Ammon's horn (tissue), 1 donor: ENCODE results near the gene UBE2O.

Experiments
- DNase-seq: peaks from one replicate; pipeline ENCODE4 v3.0.0-alpha.2; 2016; ENCODE audit warnings: low spot score

UBE2O gene

DNA sequence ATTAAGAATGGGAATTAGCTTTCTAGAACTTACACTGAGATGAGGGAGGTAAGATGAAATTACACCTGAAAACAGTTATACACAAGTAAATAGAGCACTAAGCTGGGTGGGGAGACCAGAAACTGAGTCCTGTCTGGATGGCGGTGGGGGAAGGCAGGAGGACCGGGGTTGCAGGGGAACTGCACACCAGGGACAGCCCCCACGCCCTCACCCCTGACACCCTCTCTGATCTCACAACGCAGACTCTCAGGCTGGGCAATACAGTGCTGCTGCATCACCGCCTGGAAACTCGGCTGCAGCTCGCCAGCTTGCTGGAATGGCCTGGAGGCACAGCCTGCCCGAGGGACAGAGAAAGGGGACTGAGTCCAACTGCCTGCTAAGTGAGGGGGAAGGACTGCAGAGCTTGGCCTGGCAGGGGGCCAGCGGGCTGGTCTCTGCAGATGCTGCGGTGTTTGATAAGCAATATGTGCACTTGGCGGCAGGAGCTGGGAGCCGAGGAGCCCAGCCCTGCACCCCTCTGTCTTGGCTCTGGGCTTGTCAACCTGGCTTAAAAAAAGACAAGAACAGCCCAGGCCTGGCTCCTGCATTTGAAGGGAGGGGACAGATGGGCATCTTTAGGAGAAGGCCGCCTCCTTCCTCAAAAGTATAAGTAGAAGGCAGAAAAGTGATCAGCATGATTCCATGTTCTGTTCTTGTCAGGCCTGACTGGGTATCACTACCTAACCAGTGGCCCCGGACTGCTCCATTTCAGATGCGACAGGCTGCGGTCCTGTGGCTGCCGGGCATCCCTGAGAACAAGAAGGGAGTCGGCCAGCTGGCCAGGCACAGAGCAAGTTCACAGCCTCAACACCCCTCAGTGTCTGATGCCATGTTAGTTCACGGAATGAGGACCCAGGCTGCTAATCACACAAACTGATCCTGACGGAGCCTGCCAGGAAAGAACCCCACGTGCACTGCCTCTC lies 38.3 kb downstream of the UBE2O start:
- DNase-seq: peak; percentile 86

DNA sequence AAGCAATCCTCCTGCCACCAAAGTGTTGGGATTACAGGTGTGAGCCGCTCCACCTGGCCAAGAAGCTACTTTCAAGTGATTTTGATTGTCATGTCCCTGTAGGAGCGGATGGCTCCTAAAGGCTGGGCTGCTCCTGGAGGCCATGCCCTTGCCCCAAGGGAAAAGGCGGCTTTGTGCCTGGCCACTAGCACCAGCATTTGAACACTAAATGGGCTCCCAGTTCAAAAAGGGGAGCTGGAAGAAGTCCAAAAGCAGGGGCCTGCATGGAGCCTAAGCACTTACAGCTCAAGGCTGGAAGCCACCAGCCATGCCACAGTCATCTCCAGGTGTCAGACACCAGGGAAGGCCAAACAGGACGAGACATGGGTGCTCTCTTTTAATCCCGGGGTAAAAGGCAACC lies 41.7 kb downstream of the UBE2O start:
- no peak for DNase-seq

DNA sequence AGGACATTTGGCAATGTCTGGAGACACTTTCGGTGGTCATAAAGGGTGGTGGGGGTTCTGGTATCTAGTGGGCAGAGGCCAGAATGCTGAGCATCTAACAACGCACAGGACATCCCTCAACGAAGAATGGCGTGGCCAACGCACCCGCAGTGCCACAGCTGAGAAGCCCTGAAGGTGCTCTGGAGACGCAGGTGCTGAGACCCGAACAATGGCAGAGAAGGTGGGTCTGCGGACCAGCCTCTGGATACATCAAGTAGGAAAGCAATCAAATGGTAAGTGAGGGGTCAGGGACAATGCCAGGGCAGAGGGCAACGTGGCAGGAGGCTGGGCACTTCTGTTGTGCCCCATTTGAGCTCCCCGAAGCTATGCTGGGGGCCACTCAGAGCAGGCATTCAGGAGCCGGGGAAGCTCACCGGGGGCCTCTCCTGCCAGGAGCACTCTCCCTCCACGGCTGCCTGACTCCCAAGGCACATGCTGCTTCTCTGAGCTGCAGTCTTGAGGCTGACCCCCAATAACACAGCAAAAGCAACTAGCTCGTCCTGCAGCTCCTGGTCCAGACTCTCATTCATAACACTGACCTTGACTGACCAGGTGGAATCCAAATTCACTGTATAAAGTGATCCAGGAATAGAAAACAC lies 42.5 kb downstream of the UBE2O start:
- no peak for DNase-seq

DNA sequence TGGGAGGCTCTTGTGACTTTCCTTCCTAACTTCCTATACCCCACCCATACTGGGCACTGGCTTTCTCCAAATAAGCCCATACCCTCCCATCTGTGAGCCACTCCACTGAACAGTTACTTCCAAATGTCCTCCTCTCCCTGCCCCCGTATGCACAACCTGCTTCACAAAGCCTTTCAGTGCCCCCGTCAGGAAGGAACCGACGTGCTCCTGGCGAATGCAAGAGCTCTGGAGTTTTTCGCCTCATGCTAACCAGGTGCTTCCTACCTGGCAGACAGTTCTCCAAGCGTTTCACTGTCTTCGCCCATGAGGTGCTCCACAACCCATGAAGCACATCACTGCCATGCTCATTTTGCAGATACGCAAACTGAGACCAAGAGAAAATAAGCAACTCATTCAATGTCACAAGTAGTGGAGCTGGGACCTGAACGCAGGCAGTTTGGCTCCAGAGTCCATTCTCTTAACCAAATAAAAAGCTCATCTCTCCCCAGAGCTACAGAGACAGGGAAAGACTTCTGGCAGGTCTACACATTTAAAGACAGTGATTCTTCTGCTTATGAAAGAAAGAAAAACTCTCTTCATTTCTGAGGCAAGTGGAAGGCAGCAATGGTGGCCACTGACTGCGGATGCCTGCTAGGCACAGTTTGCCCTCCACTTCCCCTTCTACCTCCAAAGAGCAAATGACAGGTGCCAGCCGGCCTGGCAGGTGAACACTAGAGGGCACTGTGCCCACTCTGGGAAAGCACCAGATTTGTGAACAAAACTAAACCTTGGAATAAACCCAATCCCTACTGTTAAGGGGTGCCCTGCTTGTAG lies 44.7 kb downstream of the UBE2O start:
- peak; percentile 49 for DNase-seq

DNA sequence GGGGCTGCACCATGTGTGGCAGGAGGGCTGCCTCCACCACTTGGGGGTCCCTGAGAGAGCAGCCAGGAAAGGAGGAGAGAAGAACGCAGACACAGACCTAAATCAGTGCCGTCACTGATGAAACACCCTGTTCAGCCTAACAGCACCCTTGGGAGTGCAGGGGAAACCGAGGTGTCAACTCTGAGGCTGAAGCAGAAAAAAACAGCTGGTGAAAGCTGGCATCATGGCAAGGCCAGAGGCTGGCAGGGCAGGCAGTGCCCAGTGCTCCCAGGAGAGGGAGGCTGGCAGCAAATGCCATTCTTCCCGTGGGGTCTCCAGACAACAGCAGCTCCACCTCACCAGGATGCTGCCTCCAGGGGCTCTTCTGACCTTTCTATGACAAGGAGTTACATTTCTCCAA lies 45.4 kb downstream of the UBE2O start:
- no peak for DNase-seq

DNA sequence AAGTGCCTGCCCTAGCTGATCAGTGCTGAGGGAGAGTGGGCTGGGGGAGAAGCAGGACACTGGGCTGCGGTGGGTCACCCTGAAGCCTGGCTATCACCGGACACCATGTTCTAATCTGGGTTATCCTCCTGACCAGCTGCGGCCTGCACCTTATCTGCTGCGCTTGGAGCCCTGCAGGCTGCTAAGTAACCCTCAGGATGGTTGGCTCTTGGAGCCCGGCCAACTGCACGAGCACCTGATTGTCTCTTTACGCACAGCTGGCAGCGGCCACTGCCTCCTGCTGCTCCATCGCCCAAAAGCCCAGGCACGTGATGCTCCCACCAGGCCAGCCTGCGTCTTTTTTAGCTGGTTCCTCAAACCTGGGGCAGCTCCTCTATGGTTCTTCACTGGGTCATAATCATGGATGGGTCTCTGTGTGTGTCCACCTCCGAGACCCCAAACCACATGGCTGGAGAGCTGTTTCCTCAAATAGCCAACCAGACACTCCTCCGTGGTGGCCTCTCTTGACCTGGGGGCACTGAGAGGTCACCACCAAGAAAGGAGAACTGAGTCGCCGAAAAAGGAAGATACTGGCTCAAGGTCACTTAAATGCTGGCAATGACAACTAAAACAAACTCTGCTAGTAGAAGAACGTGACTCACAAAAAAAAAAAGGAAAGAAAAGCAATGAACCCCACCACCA lies 46.8 kb downstream of the UBE2O start:
- no peak for DNase-seq

DNA sequence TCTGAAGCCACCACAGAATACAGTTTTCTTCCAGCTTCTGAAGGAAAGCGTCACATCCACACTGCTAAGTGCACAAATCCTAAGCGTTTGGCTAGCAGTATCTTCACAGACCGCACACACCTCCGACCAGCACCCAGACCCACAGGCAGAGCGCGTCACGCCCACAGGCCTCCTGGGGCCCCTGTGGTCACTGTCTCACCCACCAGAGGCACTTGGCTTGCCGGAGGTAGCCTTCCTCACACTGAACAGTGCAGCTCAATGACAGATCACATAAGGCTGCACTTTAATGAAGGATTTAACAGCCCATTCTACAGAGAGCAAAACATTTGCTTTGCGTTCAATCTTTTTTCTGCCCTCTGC lies 47.4 kb downstream of the UBE2O start:
- no peak for DNase-seq

DNA sequence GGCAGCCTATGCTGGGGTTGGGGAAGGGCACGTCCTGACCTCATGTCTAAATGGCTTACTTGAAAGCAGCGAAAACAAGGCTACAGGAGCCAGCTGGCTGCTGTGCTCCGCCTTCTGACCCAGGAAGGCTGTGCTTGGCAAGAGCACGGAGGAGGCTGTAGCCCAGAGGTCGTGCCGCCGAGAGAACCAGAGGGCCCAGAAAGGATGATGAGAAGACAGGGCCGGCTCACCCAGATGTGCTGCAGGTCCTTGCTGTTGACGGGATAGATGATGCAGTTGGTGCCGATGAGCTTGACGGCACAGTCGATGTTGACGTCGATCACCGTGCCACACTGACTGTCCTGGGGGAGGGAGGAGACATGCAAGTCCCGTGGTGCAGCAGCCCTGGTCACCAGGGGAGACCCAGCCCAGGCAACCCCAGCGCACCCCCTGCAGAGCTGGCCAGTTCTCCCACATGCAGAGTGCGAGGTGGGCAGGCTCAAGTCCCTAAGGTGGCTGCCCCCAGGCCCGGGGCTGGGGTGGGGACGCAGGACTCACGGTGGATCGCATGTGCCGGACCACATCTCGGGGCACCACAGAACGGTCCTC lies 47.9 kb downstream of the UBE2O start:
- DNase-seq: no peak

DNA sequence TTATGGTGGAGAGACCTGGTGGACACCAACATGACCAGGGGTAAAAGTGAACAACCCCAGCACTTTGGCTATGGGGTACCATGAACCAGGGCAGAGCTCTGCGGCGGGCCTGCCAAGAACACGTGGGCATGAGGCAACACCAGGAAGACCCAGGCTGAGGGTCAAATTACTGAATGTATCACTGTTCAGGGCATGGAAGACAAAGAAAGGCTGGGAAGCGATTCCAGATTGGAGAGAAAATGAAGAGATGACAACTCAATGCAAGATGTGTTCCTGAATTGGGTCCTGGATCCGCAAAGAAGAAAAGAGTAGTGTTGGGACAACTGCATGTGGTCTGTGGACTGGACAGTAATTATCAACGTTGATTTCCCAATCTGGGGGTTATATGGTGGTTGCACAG lies 48.7 kb downstream of the UBE2O start:
- no peak for DNase-seq

DNA sequence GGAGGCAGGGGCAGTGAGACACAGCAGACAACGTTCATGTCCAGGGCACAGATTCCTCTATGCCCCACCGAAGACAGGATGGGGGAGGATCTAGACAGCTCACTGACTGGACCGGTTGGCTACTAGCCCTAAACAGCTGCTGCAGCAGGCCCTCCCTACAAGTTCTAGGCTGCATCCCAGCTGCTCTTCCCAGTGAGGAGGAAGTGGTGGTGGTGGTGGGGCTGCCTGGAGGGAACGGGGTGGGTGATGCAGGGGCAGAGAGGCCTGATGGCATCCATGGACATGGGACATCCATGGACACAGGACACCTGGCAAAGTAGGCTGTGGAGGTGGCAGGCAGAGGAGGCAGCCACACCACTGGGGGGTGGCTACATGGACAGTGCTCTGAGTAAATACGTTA lies 50.2 kb downstream of the UBE2O start:
- no peak for DNase-seq

DNA sequence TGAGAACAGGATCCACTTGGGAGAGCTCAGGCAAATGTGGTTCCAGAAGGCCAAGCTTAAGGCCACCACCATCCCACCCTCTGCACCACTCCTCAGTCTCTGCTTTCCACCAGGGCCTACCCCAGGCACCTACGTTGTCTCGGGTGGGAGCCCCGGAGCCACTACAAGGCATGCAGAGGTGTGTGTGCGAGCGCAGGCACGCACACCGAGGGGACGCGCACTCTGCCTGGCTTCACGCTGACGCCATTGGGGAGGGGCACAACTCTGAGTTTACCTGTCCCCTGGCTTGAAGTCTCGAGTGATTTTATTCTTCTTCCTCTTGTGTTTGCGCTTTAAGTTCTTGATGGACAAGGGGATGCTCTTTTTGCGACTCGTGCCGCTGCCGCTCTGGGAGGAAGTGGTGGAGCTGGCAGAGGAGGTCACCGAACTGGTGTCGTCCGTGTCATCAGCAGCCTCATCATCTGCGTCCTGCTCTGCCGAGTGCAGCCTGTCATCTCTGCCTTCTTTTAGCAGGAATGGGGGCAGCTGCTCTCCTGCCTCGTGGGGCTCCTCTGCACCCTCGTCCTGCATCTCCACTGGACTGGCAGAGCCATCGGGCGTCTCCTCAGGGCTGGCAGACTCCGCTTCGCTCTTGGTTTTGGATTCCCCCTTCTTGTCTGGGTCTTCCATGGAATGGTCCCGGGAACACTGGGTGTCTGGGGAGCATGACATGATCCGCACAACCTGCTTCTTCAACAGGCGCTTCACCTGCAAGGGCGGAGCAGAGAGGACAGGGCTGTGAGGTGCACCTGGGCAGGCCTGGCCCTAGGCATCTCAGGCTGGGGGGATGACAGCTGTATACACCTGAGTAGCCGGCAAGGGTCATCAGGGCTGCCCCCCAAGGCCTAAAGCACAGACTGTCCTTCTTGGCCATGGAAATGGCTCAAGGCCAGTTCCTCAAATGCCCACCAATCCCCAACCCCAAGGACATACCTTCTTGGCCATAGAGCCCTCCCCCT lies 53.5 kb downstream of the UBE2O start:
- no peak for DNase-seq

DNA sequence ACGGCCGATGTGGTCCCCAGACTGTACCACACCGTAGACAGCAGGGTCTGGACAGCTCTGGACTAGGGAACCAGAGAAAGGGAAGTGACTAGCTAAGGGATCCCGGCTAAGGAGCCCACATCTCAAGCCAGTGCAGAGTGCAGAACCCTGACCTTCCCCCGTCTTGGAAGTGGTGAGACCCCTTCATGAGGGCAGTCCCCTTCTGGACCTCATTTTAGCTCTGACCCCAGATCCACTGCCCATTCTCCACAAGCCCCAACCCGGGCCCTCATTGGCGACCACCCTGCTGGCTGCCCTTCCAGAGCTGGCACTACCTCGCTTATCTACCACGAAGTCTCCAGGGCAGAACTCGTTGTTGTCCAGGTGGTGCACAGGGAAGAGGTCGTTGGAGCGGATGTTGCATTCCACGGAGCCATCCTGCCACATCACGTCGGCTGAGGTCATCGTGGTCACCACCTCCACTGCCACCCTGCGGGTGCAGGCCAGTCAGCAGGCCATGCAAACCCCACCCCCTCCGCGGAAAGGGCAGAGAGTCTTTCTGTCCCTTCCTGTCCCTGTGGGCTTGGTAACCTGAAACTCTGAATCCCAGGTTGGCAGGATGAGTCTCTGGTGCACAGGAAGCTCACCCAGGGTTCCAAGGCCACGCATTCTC lies 54.3 kb downstream of the UBE2O start:
- no peak for DNase-seq

DNA sequence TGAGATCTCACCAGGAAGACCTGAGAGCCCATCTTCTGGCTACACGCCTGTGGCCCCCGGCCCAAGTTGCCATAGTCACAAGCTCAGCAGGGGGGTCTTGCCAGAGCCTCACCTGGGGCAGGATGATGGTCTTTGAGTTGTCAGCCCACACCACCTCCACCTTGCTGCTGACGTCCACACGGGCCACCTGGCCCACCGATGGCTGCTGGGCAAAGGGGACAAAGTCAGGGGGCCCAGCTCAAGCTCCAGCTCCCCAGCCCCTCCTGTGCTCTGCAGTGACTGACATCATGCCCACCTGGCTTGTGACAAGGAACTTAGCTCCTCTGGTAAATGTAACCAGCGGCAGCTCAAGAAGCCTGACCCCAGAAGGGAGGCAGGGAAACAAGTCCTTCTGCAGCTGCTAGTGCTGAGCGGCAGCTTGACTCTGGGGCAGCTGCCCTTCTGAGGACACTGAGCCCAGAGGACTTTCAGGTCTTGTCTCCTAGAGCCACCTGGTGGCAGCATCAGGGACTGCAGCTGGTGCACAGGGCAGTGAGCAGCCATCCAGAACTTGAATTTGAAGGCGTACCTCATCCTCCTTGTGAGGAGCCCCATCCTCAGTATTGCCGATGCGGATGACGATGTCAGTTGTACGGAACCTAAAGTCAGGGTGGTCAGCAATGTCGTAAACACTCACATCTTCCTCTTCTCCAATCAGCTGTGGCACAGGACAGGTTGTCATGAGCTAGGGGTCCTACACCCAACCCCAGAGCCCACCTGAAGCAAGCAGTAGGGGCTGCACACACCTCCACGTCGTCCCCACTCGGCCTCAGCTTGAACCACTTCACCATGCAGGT lies 55.0 kb downstream of the UBE2O start:
- peak; percentile 93 for DNase-seq

DNA sequence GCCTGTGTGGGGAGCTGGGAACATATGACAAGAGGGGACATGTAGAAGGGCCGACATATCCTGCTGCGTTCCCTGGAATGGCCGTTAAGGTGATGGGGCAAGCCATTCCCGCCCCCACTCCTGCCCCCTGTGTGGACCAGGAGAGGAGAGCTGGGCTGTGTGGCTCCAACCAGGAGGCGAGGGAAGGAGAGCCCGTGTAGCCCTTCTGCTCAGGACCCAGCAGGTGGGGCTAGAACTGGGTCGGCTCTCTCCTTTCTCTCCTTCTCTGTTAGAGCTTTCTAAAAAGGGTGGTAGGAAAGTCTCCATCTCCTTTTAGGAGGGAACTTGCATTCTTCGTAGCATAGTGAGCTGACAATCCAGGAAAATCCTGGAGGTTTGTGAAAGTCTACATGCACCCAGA lies 55.8 kb downstream of the UBE2O start:
- no peak for DNase-seq

DNA sequence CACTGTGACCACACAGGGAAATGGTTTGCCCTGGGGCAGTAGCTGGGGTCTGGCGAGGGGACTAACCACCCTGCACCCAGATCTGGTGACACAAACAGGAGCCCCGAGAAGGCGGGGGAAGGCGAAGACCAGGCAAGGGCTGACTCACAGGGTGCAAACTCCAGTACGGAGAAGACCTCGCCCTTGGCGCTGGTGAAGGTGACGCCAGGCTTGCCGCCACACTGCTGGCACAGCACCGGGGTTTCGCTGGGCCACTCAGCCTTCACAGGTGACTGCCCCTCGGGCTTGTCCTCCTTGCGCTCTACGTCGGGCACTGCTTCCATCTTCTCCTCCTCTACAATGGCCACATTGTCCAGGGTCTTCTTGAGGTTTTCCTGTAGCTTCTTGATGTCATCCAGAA lies 57.0 kb downstream of the UBE2O start:
- DNase-seq: no peak

DNA sequence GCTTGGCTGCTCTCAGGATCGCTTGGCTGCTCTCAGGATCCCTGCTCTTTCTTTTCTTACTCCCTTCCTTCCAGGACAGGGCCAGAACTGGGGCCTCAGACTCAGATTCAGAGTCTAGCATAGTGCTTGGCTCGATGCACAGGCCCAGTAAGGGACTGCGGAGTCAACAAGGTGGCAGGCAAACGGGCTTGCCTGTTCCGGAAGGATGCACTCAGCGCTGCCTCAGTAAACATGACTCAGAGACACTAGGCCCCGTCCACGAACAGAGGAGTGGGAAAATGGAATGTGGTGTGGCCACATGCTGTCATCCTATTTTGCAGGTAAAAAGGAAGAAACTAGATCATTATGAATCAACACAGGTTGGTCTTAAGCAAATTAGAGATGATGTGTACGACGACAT lies 58.8 kb downstream of the UBE2O start:
- no peak for DNase-seq

DNA sequence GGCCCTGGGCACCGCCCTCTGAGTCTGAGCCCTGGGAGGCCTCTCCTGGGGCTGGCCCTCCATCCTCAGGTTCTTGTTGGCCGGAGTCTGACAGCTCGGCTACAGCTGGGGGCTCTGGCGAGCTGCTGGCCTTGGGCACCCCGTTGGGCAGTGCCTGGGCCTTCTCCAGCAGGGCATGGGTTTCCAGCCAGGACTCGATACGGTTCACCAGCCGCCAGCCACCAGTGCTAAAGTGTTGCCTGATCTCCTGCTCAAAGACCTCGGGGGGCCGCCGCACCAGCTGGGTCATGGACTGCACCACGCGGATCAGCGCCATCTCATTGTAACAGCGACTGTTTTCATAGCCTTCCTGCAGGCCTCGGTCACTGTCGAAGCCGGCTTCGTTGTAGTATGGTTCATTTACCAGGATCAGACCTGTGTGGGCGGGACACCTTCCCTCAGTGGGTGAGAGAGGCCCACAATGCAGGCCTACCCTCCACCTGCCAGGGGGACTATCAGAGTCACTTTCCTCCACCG lies 61.7 kb downstream of the UBE2O start:
- DNase-seq: no peak

DNA sequence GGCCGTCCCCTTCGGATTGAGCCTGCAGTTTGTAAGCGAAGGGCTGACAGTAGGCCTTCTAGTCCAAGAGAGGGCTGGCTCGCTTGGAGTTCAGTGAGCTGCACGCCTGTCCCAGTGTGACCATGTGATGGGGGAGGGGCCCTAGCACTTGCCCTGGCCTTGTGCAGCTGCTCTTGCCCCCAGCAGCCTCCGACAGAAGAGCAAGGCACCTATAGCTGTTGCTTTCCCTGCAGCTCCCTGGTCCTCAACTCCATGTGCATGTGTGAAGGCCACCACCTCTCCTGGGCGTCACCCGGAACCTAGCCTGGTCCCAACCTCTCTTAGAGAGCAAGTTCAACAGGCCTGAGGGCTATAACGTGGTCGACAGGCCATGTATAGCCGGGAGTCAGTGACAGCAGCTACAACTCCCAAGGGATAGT lies 62.9 kb downstream of the UBE2O start:
- no peak for DNase-seq
